Measurements from ENCODE around the gene MRTFB.

GRCh38 chr16:14252860-14253259 lies 181.7 kb downstream of the MRTFB start:
- no peak for TF ChIP-seq CTCF (IDR thresholded peaks at IDR 0.05)
- TF ChIP-seq POLR2A (IDR thresholded peaks at IDR 0.05), result no peak
